HepG2 (cell line): ENCODE results near the gene KRT24.

ENCODE experiments used
- GABPA ChIP-seq, 2 experiments: IDR thresholded peaks; 2 replicates each; pipeline ENCODE4 v1.6.1; 2011 to 2016; ENCODE audit warnings: low read depth in 2 of 2, low read length in 1 of 2, missing biosample characterization in 1 of 2, missing genetic modification characterization in 1 of 2
- HNRNPH1 ChIP-seq: fragments of 200-400 bp; formaldehyde crosslinking; optimal IDR thresholded peaks from 2 replicates; pipeline ENCODE3; 2017; ENCODE audit warnings: mild to moderate bottlenecking, low read depth, low read length
- MXD4 ChIP-seq: IDR thresholded peaks from 2 replicates; pipeline ENCODE4 v1.6.1; 2016; ENCODE audit warnings: mild to moderate bottlenecking, missing biosample characterization, missing genetic modification reagents
- NR1H2 ChIP-seq: sonication (generic); formaldehyde crosslinking; IDR thresholded peaks from 2 replicates; pipeline ENCODE4 v1.8.1; 2022; ENCODE audit warnings: low read depth, missing genetic modification reagents, borderline replicate concordance
- RBAK ChIP-seq: sonication (generic); formaldehyde crosslinking; IDR thresholded peaks from 2 replicates; pipeline ENCODE4 v1.5.1; 2020; ENCODE audit warnings: mild to moderate bottlenecking, missing genetic modification reagents
- ZNF331 ChIP-seq: sonication (generic); formaldehyde crosslinking; IDR thresholded peaks from 2 replicates; pipeline ENCODE4 v1.4.0; 2020; ENCODE audit warnings: missing genetic modification reagents
- TF ChIP-seq, protein P1 (sequence below): IDR thresholded peaks from 2 replicates; pipeline ENCODE4 v1.6.1; 2012; ENCODE audit warnings: inconsistent platforms
- TF ChIP-seq, protein P2 (sequence below): sonication (generic); formaldehyde crosslinking; IDR thresholded peaks from 2 replicates; pipeline ENCODE4 v1.4.0; 2020; ENCODE audit warnings: missing genetic modification reagents
- TF ChIP-seq, protein P3 (sequence below): sonication (generic); formaldehyde crosslinking; IDR thresholded peaks from 2 replicates; pipeline ENCODE4 v1.5.0; 2020; ENCODE audit warnings: mild to moderate bottlenecking, missing genetic modification reagents, moderate library complexity
- TF ChIP-seq, protein P4 (sequence below): fragments of 450-650 bp; IDR thresholded peaks from 2 replicates; pipeline ENCODE4 v1.6.1; 2017; ENCODE audit warnings: mild to moderate bottlenecking

DNA sequence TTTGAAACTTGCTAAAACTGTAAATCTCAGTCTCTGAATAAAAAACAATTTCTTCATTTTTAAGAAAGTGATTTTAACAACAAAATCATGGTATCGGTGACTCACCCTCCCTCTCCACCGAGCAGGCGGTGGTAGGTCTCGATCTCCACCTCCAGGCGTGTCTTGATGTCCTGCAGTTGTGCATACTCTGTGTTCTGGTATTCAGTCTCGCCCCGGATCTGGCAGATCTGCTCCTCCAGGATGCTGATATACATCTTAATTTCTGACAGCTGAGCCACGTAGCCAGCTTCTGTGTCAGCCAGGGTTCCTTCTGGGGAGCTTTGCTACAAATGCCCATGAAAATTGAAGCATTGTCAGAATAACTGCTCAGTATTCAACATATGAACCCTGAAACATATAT lies 15.4 kb upstream of the KRT24 start:
- TF ChIP-seq RBAK (no peak), MXD4 (no peak), HNRNPH1 (no peak), GABPA (IDR thresholded peaks at IDR 0.05; ENCODE audit: low read depth, low read length) (no peak), GABPA (CRISPR knock-in tag; IDR thresholded peaks at IDR 0.05; ENCODE audit: low read depth) (no peak), NR1H2 (no peak), ZNF331 (CRISPR knock-in tag) (no peak)
- TF ChIP-seq, protein P1, sequence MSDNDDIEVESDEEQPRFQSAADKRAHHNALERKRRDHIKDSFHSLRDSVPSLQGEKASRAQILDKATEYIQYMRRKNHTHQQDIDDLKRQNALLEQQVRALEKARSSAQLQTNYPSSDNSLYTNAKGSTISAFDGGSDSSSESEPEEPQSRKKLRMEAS, result no peak
- TF ChIP-seq, protein P2, sequence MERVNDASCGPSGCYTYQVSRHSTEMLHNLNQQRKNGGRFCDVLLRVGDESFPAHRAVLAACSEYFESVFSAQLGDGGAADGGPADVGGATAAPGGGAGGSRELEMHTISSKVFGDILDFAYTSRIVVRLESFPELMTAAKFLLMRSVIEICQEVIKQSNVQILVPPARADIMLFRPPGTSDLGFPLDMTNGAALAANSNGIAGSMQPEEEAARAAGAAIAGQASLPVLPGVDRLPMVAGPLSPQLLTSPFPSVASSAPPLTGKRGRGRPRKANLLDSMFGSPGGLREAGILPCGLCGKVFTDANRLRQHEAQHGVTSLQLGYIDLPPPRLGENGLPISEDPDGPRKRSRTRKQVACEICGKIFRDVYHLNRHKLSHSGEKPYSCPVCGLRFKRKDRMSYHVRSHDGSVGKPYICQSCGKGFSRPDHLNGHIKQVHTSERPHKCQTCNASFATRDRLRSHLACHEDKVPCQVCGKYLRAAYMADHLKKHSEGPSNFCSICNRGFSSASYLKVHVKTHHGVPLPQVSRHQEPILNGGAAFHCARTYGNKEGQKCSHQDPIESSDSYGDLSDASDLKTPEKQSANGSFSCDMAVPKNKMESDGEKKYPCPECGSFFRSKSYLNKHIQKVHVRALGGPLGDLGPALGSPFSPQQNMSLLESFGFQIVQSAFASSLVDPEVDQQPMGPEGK, result no peak
- TF ChIP-seq, protein P3, sequence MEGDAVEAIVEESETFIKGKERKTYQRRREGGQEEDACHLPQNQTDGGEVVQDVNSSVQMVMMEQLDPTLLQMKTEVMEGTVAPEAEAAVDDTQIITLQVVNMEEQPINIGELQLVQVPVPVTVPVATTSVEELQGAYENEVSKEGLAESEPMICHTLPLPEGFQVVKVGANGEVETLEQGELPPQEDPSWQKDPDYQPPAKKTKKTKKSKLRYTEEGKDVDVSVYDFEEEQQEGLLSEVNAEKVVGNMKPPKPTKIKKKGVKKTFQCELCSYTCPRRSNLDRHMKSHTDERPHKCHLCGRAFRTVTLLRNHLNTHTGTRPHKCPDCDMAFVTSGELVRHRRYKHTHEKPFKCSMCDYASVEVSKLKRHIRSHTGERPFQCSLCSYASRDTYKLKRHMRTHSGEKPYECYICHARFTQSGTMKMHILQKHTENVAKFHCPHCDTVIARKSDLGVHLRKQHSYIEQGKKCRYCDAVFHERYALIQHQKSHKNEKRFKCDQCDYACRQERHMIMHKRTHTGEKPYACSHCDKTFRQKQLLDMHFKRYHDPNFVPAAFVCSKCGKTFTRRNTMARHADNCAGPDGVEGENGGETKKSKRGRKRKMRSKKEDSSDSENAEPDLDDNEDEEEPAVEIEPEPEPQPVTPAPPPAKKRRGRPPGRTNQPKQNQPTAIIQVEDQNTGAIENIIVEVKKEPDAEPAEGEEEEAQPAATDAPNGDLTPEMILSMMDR (CRISPR knock-in tag), result no peak
- TF ChIP-seq, protein P4, sequence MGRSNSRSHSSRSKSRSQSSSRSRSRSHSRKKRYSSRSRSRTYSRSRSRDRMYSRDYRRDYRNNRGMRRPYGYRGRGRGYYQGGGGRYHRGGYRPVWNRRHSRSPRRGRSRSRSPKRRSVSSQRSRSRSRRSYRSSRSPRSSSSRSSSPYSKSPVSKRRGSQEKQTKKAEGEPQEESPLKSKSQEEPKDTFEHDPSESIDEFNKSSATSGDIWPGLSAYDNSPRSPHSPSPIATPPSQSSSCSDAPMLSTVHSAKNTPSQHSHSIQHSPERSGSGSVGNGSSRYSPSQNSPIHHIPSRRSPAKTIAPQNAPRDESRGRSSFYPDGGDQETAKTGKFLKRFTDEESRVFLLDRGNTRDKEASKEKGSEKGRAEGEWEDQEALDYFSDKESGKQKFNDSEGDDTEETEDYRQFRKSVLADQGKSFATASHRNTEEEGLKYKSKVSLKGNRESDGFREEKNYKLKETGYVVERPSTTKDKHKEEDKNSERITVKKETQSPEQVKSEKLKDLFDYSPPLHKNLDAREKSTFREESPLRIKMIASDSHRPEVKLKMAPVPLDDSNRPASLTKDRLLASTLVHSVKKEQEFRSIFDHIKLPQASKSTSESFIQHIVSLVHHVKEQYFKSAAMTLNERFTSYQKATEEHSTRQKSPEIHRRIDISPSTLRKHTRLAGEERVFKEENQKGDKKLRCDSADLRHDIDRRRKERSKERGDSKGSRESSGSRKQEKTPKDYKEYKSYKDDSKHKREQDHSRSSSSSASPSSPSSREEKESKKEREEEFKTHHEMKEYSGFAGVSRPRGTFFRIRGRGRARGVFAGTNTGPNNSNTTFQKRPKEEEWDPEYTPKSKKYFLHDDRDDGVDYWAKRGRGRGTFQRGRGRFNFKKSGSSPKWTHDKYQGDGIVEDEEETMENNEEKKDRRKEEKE, result no peak
